HG03280 (cell line): ENCODE results near the gene DKKL1.
A peak's percentile ranks its signal among the peaks of the same experiment; 100 is the strongest.
"Not testable (repeated sequence)": the region's sequence is repeated elsewhere in the genome, so short reads cannot be mapped to it uniquely, and the experiment has no call there.

Experiments used
- ATAC-seq: cut with Tn5 transposase; IDR thresholded peaks from one replicate; pipeline ENCODE4 v1.9.1; 2021; ENCODE audit warnings: mild to moderate bottlenecking, moderate library complexity; ENCODE audit not compliant: unreplicated experiment

The DKKL1 gene

DNA sequence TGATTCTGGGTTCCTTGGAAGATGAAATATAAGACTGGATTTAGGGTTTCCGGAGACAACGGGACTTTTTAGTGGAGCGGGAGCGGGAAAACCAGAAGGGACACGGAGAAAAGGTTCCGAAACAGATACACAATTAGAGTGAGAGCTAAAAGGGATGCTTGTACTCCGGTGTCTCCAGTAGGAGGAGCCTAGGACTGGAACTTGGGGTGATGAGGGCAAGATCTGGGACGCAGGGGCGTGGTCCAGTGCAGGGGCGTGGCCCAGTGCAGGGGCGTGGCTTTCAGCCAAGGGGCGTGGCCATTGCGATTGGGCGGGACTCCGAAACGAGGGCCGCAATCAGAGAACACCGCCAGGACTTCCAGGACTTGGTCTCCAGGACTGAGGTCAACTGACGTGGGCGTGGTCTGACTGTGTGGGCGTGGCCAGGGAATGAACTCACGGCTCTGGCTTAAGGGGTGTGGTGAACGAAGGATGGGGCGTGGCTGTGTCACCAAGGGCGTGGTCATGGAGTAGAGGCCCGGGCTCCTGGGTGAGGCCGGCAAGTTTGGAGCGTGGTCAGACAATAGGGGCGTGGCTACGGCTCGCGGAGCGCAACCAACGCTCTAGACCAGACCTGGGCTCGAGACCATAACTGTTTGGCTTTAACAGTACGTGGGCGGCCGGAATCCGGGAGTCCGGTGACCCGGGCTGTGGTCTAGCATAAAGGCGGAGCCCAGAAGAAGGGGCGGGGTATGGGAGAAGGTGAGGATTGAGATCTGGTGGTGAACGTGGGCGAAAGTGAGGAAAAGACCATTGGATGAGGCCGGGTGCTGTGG lies at the start of gene DKKL1:
Gene DKKL1, plus strand, starts transcription at position 610 of the 815 bp plus-strand sequence. Its CDS starts 122 bp downstream, at position 732.
- peak; percentile 74 for ATAC-seq

DNA sequence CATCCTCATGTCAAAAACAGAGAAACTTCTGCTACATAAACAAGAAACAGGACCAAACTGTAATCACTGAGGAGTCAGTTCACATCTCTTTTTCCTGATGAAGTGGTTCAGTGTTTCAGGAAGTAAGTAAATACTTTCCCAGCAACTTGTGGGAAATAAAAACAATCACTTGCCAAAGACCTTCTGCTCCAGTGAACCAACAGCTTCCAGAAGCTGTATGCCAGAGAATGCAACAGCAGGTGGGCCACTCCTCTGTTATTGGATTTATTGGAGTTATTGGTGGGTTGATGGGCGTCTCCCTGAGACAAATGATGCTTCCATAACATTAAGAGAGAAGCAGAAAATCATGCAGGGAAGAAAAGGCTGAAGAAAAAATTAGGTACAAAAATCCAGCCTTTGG lies 48.6 kb upstream of the DKKL1 start:
- ATAC-seq, result no peak

DNA sequence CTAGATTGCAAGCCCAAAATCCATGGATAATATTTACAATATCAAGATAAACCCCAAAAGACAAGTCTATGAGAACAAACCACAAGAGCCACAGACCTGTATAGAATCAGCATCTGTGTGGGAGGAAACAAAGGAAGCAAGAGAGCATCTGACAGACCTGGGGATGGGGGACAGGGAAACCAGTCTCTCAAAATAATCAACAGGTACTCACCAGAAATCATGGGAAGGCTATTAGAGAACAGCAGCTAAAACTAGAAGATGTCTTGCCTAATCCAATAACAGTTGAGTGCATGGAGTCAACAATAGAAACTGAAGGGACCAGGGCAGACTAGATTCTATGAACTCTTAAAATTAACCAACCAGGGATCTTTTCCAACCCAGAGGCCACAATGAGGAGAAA lies 47.4 kb upstream of the DKKL1 start:
- ATAC-seq, result no peak

DNA sequence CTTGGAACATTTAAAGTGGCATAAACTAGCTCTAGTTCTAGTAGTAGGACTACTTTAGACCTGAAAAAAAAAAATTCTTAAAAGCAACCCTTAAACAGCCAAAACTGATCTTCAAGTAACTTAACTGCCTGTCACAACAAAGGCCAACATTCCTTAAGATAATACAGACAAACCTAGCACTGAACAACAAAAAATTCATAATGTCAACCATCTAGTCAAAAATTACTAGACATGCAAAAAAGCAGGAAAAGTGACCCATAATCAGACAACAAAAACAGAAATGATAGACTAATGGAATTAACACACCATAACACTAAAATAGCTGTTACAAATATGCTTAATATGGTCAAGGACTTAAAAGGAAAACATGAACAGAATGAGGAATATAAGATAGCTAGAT lies 45.4 kb upstream of the DKKL1 start:
- ATAC-seq, result no peak

- no peak for ATAC-seq
Observed at GRCh38 chr19:49324801-49325576, 38.7 kb upstream of the DKKL1 start, which contains the start of gene SLC6A16. Gene SLC6A16 (minus strand): TSS chr19:49325191. CDS start chr19:49311347, 13,844 bp downstream.

DNA sequence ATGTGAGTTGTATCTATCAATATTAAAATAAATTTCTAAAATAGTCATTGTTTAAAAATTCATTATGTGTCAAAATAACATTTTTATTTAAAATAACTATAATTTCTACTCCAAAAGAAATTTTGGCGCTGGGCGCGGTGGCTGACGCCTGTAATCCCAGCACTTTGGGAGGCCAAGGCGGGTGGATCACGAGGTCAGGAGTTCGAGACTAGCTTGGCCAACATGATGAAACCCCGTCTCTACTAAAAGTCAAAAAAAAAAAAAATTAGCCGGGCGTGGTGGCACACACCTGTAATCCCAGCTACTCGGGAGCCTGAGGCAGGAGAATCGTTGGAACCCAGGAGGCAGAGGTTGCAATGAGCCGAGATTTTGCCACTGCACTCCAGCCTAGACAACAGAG lies 37.9 kb upstream of the DKKL1 start:
- ATAC-seq, result not testable (repeated sequence)

DNA sequence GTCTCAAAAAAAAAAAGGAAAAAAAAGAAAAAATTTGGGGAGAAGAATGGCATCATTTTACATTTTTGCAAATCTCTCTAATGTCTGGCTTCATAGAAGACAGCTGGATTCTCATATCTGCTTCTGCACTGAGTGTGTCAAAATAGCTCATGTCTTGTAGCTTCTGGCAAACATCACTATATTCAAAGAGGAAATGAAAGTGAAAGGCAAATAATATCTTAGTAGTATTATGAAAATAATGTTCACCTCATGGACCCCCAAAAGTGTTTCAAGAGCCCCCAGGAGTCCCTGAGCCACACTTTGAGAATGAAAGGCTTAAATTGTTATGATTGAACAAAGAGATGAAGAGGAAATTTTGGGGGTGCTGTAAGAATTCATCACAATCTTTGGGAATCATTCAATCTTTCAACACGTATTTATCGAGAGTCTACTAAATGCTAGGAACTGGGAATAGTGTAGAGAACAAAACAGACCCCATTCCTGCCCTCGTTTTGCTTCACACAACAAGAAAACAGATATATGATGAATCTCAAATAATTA lies 37.4 kb upstream of the DKKL1 start:
- ATAC-seq, result no peak

GRCh38 chr19:49327878-49328544 lies 35.7 kb upstream of the DKKL1 start:
- ATAC-seq, result no peak

- ATAC-seq, result no peak
Observed at GRCh38 chr19:49328741-49329140, 34.9 kb upstream of the DKKL1 start.

DNA sequence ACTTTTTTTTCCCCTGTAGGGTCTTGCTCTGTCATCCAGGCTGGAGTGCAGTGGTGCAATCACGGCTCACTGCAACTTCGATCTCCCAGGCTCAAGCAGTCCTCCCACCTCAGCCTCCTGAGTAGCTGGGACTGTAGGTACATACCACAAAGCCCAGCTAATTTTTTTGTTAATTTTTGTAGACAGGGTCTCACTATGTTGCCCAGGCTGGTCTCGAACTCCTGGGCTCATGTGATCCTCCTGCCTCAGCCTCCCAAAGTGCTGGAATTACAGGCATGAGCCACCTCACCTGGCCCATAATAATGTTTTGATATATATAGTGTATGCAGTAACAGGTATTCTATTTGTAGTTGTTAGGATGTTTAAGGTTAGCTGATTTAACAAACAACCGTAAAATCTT lies 32.5 kb upstream of the DKKL1 start:
- ATAC-seq, result not testable (repeated sequence)

DNA sequence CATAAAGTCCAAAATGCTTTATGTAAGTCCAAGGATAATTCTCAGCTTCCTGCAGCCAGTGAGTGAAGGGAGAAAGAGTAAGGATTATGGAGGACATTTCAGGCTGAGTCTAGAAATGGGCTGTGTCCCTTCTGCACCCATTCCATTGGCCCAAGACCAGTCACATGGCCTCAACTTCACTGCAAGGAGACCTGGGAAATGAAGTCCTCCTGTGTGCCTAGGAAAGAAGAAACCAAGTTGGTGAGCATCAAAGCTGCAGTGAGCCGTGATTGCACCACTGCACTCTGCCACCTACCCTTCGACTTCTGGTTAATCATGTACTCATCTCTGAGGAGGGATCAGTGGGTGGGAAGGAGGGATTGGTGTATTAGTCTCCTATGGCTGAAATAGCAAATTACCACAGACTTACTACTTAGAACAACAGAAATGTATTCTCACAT lies 32.0 kb upstream of the DKKL1 start:
- peak; percentile 55 for ATAC-seq

DNA sequence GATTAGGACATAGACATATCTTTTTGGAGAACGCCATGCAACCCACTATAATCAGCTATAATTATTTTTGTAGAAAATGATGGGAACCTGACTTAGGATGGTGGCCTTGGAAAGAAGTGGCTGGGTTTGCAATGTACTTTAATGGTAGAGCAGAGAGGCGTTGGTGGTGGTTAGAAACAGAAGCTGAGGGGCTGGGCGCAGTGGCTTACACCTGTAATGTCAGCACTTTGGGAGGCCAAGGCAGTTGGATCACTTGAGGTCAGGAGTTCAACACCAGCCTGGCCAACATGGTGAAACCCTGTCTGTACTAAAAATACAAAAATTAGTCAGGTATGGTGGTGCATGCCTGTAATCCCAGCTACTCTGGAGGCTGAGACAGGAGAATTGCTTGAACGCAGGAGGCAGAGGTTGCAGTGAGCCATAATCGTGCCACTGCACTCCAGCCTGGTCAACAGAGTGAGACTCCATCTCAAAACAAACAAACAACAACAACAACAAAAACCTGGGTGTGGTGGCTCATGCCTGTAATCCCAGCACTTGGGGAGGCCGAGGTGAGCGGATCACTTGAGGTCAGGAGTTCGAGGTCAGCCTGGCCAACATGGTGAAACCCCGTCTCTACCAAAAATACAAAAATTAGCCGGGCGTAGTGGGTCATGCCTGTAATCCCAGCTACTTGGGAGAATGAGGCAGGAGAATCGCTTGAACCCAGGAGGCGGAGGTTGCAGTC lies 30.8 kb upstream of the DKKL1 start:
- ATAC-seq, result not testable (repeated sequence)

GRCh38 chr19:49333418-49333805 lies 30.3 kb upstream of the DKKL1 start:
- ATAC-seq, result no peak

DNA sequence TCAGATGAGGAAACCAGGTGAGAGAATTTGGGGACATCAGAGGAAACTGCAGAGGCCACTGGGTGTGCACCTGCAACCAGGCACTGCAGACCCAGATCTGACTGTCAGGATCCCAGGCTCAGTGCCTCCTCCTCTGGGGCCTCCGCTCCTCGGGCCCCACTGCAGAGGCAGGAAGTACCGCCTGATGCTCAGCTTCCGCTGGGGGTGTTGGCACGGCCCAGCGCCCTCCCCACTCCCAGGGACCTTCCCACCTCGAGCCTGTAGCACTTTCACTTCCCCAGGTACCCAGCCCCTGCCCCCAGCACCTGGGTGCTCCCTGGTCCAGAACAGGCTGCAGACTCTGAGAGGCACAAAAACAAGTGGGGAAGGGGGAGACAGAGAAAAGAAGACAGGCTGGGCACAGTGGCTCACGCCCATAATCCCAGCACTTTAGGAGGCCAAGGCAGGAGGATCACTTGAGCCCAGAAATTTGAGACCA lies 29.8 kb upstream of the DKKL1 start:
- ATAC-seq, result no peak

GRCh38 chr19:49335071-49335783 lies 28.4 kb upstream of the DKKL1 start, which contains the start of gene CD37:
Gene CD37 (plus strand): TSS chr19:49335406. CDS start chr19:49335541, 135 bp downstream.
- ATAC-seq, result no peak

DNA sequence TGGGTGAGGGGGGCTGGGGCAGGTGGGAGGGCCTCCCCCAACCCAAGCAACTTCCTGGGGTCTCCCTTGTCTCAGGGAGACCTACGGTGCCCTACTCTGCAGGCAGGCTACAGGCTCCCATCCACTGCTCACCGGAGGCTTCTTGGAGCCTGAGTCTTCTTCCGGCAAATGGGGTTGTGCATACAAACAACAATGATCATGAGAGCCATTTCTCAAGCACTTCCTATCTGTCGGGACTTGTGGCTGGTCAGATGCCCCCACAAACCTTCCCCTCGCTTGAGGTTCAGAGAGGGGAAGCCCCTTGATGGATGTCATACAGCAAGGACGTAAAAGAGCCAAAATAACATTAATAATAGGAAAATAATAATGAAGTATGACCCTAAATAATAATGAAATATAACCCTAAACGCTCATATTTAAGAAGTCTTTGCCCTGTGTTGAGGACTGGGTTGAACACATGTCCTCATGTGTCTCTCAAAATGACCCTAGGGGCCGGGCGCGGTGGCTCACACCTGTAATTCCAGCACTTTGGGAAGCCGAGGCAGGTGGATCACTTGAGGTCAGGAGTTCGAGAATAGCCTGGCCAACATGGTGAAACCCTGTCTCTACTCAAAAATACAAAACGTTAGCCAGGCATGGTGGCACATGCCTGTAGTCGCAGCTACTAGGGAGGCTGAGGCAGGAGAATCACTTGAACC lies 27.7 kb upstream of the DKKL1 start:
- no peak for ATAC-seq

DNA sequence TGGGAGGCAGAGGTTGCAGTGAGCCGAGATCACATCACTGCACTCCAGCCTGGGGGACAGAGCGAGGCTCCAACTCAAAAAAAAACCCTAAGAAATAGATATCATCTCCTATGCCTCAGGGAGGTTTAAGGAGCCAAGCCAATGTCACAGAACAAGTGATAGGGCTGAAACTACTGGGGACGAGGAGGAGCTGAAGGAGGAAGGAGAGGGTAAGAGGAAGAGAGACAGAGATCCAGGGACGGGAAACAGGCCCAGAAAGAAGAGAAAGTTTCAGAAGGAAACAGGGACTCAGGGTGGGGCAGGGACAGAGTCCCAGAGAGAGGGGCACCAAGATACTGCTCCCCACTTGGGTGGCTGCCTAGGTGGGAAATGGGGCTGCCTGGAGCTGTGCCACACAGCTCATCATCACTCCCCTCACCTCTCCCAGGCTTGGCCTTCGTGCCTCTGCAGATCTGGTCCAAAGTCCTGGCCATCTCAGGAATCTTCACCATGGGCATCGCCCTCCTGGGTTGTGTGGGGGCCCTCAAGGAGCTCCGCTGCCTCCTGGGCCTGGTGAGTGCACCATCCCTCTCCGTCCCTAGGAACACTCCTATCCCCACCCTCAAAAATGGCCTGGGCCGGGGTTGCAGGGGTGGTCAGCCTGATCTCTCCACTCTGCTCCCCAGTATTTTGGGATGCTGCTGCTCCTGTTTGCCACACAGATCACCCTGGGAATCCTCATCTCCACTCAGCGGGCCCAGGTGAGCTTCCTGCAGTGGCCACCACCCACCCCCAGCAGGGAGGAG lies 27.0 kb upstream of the DKKL1 start:
- ATAC-seq, result no peak
